RWPE1 (cell line): ENCODE data around the gene RGS7BP.
"Not testable (repeated sequence)": the region's sequence is repeated elsewhere in the genome, so short reads cannot be mapped to it uniquely, and the experiment has no call there.

Experiments
- CTCF ChIA-PET: fragments of 350-600 bp; sonication (Branson Sonifier 250); formaldehyde crosslinking; extraction: SDS; loops from one replicate; lab custom pipeline; 2021; lab: Yijun Ruan, JAX
- POLR2A ChIA-PET: fragments of 400-600 bp; formaldehyde crosslinking; extraction: SDS; loops from one replicate; lab custom pipeline; 2020; ENCODE audit warnings: antibody characterized with exemption; ENCODE audit not compliant: low non-redundant PET; lab: Yijun Ruan, JAX
- DNase-seq: peaks from one replicate; pipeline ENCODE4 v3.0.0; 2012; ENCODE audit warnings: low spot score
- H3K27ac ChIP-seq: fragments of 450-650 bp; 2 replicates; pipeline ENCODE4 v1.5.1; 2017
- CTCF ChIP-seq: fragments of 450-650 bp; conservative IDR thresholded peaks from 2 replicates; pipeline ENCODE4 v1.5.1; 2017; ENCODE audit warnings: low read depth, mild to moderate bottlenecking

Gene RGS7BP

GRCh38 chr5:64530076-64530475 is 24.3 kb downstream of the RGS7BP start:
- CTCF ChIA-PET: no interaction called here
- no peak for TF ChIP-seq CTCF
- H3K27ac ChIP-seq: no peak overlapping the region
- POLR2A ChIA-PET: no interaction called here
- no peak for DNase-seq

- no peak for TF ChIP-seq CTCF
- no peak overlapping the region for H3K27ac ChIP-seq
- ChIA-PET CTCF (interaction anchor here (1.0 kb wide), 1 partner anchor 34 kb away, joined by 3 read pairs; no protein-coding TSS in a partner anchor), POLR2A (no interaction called here)
- DNase-seq: no peak
These were observed 26.4 kb downstream of the RGS7BP start for GRCh38 chr5:64532212-64532611.

GRCh38 chr5:64532657-64533056 is 26.8 kb downstream of the RGS7BP start:
- TF ChIP-seq CTCF: no peak
- POLR2A ChIA-PET: no interaction called here
- no peak overlapping the region for H3K27ac ChIP-seq
- CTCF ChIA-PET: interaction anchor here (1.0 kb wide), 1 partner anchor 33 kb away, joined by 3 read pairs; no protein-coding TSS in a partner anchor
- DNase-seq: no peak

GRCh38 chr5:64534033-64534432 is 28.2 kb downstream of the RGS7BP start:
- POLR2A ChIA-PET: no interaction called here
- no peak for TF ChIP-seq CTCF
- DNase-seq: no peak
- CTCF ChIA-PET: no interaction called here
- H3K27ac ChIP-seq: no peak overlapping the region

GRCh38 chr5:64557911-64558310 is 52.1 kb downstream of the RGS7BP start:
- no peak for TF ChIP-seq CTCF
- no peak overlapping the region for H3K27ac ChIP-seq
- POLR2A ChIA-PET: no interaction called here
- CTCF ChIA-PET: no interaction called here
- DNase-seq: no peak

GRCh38 chr5:64558641-64559040 is 52.8 kb downstream of the RGS7BP start:
- H3K27ac ChIP-seq, CTCF ChIA-PET, POLR2A ChIA-PET, DNase-seq: not testable (repeated sequence)

- ChIA-PET POLR2A (no interaction called here), CTCF (interaction anchor here (0.6 to 0.9 kb wide), 2 partner anchors 34 to 218 kb away, joined by 3 read pairs; no protein-coding TSS in a partner anchor)
- no peak for TF ChIP-seq CTCF
- H3K27ac ChIP-seq: no peak overlapping the region
- DNase-seq: no peak
These were observed 60.6 kb downstream of the RGS7BP start for GRCh38 chr5:64566310-64566916.
